ENCODE data around the gene DPY30.
"Not testable (repeated sequence)": the region's sequence is repeated elsewhere in the genome, so short reads cannot be mapped to it uniquely, and the experiment has no call there.

- TF ChIP-seq, protein P1, sequence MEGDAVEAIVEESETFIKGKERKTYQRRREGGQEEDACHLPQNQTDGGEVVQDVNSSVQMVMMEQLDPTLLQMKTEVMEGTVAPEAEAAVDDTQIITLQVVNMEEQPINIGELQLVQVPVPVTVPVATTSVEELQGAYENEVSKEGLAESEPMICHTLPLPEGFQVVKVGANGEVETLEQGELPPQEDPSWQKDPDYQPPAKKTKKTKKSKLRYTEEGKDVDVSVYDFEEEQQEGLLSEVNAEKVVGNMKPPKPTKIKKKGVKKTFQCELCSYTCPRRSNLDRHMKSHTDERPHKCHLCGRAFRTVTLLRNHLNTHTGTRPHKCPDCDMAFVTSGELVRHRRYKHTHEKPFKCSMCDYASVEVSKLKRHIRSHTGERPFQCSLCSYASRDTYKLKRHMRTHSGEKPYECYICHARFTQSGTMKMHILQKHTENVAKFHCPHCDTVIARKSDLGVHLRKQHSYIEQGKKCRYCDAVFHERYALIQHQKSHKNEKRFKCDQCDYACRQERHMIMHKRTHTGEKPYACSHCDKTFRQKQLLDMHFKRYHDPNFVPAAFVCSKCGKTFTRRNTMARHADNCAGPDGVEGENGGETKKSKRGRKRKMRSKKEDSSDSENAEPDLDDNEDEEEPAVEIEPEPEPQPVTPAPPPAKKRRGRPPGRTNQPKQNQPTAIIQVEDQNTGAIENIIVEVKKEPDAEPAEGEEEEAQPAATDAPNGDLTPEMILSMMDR (IDR thresholded peaks at IDR 0.05; ENCODE audit: insufficient read depth, low read length, poor library complexity, severe bottlenecking), result not testable (repeated sequence)
- not testable (repeated sequence) for TF ChIP-seq EZH2phosphoT487 (conservative IDR thresholded peaks at IDR 0.05; ENCODE audit: low read length)
Observed at GRCh38 chr2:32010280-32010669, 29.3 kb downstream of the DPY30 start.

All from SU-DHL-6 (cell line).